GM12872 (cell line): ENCODE results near the gene PUS1.

Experiments
- CTCF ChIP-seq: IDR thresholded peaks from 3 replicates; pipeline ENCODE4 v1.5.1; 2011; ENCODE audit warnings: low read depth, mild to moderate bottlenecking, low read length, moderate library complexity; ENCODE audit not compliant: insufficient read depth

PUS1 gene

DNA sequence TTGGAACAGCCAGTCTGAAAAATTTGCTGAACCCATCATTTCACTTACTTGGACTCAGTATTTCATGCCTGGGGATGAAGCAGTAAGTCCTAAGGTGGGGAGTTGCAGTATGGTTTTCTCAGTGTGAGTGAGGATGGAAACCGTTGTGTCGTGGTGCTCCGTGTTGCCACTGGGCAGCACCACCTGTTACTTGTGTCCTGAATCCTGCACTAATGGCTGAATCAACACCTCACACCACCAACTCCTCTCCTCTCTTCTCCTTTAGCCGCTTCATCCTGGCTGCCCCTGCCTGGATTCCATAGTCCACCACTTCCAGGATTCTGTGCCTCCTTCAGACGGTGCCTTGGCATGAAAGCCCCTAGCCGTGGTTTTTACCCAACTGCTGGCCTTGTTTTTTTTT, 17.7 kb downstream of the PUS1 start:
- TF ChIP-seq CTCF, result no peak

DNA sequence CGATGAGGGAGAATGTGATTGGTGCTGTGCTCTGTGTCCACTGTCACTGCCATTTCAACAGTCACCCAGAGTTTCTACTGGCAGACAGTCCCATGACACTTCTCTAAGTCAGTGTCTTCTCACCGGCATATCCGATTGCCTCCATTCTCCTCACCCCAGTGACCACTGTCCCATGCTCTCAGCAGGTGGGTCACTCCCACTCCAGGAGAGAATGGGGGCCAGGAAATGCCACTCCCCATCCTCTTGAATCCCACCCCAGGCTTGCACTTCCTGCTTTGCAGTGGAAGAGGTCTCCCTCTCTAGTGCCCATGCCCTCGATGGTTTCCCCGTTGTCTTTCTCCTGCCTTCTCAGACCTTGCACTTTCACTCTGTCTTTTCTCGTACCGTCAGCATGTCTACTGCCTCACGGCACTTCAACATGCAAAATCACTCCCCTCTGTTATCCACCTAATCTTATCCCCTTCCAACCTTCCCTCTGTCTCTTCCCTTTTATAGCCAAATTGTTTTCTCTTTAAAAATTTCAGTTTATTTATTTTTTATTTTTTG, 18.5 kb downstream of the PUS1 start:
- no peak for TF ChIP-seq CTCF

DNA sequence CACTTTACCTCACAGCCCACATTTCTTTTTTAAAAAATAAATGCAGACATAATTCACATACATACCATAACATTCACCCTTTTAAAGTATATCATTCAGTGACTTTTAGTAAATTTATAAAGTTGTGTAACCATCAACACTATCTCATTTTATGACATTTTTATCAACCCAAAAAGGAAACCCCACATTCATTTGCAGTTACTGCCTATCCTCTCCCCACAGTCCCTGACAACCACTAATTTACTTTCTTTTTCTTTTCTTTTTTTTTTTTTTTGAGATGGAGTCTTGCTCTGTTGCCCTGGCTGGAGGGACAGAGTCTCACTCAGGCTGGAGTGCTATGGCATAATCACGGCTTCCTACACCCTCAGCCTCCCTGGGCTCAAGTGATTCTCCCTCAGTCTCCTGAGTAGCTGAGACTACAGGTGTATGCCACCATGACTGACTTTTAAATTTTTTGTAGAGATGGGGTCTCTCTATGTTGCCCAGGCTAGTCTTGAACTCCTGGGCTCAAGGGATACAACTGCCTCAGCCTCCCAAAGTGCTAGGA, 19.2 kb downstream of the PUS1 start:
- no peak for TF ChIP-seq CTCF

- peak; percentile 55; the same call in 2 of the 3 replicates for TF ChIP-seq CTCF
These were observed 20.5 kb downstream of the PUS1 start, which contains the start of gene EP400 for GRCh38 chr12:131949431-131950181. Gene EP400 (plus strand): TSS chr12:131949942. CDS start chr12:131960620, 10,678 bp downstream.

DNA sequence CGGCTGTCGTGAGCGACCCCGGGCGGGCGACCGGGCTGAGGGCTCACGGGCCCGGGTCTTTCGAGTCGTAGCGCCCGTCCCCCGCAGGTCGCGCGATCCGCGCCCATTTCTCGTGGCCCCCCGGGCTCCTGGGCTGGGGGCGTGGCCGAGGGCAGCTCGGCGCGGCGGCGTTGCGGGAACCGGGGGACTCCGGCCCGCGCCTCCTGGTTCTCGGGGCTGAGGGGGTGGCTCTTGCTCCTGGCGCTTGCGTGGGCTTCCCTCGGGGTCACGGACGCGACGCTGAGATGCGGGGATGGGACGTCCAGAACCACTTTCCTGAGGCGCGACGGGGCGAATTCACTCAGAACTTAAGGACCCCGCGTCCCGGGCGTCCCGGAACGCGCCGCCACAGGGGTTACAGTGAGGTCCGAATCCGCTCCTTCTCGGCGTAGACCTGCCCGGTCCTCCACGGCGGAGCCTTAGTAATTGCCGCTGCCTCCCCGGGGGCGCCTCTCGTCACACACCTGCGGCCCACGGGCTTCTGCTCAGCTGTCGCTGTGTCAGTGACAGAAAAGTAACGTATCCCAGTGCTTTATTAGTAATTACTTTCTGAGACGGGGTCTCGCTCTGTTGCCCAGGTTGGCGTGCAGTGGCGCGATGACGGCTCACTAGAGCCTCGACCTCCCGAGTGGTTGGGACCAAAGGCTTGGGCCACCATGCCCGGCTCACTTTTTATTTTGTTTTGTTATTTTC, 21.3 kb downstream of the PUS1 start:
- no peak for TF ChIP-seq CTCF

- no peak for TF ChIP-seq CTCF
These were observed 30.0 kb downstream of the PUS1 start for GRCh38 chr12:131959116-131959515.
